ENCODE results near the gene ACTR3.

ACTR3 gene

DNA sequence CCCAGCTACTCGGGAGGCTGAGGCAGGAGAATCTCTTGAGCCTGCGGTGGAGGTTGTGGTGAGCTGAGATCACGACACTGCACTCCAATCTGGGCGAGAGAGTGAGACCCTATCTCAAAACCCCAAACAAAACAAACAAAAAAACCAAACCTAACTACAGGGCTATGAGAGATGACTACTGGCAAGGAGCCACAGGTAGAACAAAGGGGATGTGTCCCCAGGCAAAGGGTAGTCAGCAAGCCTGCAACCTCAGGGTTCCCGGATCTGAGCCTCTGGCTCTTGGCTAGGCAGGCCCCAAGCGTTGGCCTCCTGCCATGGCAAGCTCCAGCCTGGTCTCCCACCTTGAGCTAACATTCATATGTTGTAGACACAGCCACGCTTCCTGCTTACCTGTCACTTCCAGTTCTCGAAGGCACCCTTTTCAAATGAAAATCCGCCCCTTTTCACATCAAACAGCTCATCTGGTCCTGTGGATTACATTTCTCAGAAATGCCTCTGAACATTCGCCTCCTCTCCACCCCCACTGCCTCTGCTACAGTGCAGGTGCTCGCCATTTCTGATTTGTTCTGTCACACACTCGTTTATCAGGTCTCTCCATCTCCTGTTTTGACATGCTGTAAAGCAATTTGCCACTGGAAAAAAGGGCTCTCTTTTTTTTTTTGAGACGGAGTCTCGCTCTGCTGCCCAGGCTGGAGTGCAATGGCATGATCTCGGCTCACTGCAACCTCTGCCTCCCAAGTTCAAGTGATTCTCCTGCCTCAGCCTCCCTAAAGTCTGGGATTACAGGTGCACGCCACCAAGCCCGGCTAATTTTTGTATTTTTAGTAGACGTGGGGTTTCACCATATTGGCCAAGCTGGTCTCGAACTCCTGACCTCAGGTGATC lies 13.1 kb upstream of the ACTR3 start:
- DNase-seq: peak; percentile 89

DNA sequence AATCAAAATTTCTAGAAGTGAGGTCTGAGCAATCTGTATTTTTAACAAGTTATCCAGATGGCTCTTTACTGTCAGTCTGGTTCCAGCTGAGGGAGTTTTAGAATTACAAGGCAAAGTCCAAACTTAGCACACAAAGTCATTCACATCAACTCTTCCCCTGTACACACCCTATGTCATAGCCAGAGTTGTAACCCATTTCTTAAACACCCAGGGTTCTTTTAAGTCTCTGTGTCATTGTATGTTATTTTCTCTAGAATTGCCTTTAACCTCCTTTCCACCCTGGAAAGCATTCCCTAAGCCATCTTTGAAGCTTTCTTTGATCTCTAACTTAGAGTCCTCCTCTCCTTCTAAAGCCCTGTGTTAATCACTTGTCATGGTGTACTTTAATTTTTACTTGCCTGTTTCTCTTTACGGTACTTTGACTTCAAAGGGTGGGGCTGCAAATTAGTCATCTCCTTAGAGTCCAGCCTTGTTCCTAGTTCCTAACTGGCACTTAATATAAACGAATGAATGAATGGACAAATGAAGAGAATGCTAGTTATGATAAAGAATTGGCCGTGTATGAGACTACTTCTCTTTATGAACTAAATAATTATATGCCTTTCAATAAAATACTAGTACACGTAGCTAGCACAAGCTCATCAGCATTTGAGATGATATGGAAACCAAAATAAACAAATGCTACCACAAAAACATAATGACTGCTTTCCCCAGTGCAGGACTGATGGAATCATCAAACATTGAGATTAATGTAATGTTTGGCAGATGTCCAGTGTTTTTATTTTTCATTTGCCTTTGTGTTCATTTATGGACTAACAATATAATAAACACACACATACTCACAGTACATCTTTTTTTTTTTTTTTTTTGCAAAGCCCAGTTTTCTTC lies 11.9 kb upstream of the ACTR3 start:
- DNase-seq: no peak

DNA sequence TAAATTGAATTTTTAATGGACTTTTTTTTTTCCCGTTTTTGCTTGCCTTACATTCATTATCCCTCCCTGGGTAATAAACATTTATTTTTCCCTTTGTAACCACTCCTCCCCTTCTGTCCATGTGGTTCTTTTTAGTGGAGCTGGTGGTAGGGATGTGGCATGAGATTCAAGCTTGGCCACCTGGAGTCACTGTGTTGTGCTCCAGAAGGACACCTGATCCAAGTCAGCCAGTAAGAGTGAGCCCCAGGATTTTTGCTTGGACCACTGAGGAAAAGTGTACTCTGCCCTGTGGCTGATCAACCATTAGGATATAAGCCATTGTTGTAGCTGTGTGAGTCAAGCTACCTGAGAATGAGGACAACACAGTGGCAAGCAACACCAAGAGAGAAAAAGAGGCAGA lies 11.1 kb upstream of the ACTR3 start:
- no peak for DNase-seq

DNA sequence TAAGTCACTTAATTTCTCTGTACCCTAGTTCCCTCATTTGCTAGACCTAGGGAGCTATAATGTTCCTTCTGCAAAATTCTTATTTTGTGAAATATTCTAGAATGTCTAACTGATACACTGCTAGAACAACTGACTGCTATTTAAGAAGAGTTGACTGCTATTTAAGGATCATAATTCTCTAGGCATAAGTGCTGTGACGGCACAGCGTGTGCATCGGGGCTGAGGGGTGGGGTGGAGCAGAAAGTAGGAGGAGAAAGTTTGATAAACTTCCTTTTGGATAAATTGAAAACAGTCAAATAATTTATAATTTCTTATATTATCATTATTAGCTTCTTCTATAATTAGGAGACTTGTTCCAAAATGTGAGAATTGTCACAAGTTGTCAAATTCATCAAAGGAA lies 10.4 kb upstream of the ACTR3 start:
- no peak for DNase-seq

DNA sequence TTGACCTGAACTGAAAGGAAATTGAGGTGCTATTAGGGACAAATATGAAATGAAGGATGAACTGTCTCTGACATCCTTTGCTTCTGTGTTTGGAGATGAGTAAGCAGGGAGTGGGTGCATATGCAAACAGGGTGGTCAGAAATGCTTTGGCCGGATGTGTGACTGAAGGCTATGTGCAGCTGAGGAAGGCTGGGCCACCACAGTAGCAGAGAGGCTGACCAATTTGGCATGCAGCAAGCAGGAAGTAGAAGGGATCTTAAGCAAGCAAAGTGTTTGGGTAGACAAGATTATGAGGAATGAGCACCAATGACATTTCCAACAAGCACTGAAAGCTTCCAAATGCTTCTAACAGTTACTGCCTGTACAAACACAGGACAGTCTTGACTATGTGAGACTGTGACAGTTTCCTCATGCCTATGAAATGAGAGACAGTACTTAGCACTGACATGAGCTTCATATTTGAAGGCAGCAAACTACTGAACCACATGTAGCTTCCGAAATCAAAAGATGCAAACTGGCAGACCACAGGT lies 3.3 kb upstream of the ACTR3 start:
- DNase-seq: peak; percentile 31

DNA sequence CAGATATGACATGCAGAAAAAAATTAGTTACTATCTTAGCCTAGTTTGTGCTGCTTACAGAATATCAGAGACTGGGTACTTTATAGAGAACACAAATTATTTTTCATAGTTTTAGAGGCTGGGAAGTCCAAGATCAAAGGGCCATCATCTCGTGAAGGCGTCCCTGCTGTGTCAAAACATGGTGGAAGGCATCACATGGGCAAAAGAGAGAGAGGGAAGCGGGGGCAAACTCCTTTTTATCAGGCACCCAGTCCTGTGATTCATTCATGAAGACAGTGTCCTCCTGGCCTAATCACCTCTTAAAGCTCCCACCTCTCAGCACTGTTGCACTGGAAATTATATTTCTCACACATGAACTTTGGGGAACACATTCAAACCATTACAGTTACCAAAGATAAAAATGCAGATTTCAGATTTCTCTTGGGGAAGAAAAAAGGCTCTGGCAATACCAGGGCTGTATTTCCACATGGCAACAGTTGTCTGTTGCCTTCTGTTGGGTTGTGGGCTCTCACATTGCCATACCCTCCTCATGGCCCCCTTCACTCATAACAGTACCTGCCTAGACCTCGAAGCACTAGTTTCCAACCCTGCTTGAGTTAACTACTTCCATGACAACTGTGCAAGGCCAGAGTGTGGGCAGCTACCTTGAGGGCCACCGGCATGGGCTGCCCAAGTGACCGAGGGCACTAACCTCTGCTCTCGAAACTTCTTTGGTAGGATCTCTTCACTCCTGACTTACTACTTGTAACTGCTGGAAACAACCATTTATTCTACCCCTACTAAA lies 2.7 kb upstream of the ACTR3 start:
- no peak for DNase-seq

DNA sequence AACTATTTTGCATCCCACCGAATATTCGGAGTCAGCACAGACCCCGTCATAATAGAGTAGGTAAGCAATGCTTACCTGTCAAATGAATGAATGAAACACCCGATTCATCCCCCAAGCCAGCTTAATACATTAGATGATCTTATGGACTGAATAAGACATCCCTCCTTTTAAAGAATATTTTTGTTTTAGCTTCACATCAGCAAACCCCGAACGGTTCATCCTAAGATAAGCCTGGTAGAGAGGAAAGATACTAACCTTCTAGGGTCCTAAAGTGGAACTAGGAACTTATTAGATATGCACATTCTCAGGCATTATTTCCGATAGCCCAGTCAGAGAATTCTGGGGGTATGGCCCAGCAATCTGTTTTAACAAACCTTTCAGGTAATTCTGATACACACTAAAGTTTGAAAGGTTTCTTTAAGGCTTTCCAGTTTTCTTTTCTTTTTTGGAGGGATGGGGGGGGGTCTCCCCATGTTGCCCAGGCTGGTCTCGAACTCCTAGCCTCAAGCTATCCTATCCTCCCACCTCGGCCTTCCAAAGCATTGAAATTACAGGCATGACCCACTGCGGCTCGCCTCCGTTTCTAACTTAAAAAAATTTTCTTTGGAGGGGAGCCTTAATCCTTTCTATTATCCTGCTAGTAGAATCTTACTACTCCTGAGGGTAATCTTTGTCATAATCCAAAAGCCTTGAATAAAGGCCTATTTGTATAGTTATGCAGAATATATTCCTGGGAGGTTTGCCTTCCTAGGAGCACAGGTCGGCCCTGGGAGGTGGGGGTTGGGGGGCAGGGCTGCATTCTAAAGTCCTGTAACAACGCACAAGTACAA lies 1.0 kb upstream of the ACTR3 start:
- no peak for DNase-seq

DNA sequence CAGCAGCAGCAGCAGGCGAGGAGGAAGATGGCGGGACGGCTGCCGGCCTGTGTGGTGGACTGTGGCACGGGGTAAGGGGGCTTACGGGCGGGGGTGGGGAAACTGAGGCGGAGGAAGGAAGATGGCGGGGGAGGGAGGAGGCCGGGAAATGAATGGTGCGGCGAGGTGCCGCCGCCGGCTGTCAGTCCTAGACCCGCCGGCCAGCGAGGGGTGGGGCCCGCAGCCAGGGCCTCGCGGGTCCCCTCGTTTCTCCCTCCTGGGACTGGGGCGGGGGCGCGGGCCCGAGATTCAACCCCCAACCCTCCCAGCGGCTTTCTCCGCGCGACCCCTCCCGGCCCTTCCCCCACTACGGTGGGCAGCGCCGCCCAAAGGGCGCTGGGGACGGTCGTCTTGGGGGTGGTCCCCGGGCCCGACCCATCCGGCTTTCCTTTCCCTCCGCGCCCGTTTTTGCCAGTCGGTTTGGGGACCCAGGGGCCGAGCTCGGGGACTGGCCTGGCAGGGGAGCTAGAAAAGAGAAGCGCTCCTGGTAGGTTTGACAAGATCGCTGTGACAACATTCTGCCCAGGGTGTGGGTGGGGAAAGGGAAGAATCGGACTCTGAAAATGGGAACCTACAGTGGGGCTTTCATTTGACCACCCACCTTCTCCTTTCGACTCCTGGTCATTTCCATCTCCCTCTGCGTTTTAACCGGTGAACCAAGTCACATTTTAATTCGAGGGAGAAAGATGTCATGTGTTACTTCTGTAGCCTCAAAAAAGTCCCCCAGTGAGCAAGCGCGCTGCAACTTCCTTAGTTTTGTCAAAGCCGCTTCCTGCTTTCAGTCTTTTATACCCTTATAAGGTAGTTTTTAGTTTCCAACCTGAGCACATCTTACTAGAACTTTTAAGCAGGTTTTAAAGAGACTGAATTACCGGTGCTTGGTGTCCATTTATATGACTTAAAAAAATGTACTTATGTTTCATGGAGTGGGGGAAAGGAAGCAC lies 655 bp downstream of the ACTR3 start:
- DNase-seq: peak; percentile 88

DNA sequence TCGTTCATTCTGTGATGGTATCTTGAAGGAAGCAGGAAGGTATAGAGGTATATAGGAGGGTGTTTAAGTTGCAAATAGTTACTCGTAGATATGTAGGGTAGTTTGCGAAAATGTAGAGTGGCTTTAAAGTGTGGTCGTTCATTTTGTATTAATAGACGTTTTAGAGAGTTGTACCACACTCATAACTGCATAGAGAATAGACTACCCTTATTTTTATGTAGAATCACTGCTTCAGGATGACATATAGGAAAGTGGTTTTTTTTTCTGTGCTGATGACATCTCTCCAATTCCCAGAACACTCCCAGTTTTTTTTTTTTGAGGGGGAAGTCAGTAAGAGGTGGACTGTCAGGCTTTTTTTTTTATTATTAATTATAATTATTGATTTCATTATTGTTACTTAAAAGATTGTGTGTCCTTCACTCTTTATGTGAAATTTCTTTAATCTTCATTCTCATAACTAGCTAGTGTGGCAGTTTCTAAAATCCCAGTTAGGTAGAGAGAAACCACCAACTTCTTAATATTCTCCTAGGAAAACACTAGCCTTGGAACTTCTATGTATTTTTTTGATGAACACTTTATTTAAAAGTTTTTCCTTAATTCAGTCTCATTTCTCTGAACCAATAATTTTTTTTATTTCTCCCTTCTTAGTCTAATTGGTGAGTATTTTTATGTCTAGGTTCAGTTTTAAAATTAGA lies 1.5 kb downstream of the ACTR3 start:
- no peak for DNase-seq

DNA sequence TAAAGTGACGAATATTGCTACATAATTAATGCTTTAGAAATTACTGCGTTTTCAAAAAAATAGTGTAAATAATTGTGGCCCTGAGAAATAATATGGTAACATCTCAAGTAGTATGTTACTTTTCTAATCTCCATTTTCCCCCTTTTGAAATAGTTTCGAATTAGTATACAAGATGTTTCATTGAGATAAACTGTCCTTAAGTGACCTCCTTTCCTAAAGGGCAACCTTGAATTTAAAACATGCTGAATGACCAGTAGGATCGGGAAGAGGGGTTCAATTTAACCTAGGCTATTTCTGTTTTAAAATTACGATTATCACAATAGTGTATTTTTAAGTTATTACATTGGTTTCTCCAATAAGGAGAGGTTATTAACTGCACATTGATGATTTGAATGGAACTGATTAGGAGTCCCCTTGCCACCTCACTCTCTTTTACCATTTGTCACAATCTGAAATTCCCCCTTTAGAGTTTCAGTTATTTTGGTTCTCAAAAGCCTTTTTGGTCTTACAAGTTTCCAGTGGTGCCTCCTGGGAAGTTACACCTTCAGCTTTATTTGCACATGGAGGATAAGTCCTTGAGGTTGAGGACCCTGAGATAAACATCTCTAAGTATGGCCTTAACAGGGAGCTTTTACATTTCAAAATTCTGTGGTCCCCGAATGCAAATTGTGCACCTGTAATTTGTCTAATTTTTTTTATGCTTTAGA lies 2.3 kb downstream of the ACTR3 start:
- DNase-seq: no peak

DNA sequence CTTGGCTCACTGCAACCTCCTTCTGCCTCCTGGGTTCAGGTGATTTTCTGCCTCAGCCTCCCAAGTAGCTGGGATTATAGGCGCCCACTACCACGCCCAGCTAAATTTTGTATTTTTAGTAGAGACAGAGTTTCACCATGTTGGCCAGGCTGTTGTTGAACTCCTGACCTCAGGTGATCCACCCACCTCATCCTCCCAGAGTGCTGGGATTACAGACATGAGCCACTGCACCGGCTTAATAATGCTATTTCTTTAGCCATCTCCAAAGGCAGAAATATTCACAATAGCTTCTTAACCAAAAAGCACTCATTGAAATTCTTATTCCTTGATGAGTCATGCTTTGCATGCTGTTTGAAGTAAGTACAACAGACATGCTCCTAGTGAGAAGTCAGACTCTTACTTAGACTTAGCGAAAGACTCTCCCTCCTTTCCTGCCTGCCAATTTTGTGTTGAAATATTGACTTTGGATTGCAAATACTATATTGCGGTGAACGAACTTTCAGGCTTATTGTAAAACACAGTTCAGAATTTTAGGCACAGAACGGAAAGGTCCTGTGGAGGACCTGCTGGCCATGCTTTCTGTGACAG lies 4.4 kb downstream of the ACTR3 start:
- no peak for DNase-seq

DNA sequence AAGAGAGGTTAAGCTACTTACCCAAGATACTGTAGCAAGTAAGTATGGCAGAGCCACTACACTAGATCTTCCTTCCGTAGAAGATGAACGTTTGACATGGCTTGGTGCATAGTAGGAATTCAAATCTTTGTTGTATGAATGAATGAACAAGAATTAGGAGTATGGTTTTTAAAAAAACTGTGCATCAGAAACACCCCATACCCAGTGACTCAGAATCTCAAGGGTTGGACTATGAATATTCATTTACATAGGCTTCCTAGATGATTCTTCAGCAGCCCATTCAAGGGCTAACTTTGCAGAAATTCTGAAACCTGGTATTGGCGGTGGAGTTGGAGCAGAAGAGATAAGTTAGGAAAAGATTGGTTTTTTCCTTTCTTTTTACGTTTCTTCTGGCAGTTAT lies 5.4 kb downstream of the ACTR3 start:
- DNase-seq: no peak

DNA sequence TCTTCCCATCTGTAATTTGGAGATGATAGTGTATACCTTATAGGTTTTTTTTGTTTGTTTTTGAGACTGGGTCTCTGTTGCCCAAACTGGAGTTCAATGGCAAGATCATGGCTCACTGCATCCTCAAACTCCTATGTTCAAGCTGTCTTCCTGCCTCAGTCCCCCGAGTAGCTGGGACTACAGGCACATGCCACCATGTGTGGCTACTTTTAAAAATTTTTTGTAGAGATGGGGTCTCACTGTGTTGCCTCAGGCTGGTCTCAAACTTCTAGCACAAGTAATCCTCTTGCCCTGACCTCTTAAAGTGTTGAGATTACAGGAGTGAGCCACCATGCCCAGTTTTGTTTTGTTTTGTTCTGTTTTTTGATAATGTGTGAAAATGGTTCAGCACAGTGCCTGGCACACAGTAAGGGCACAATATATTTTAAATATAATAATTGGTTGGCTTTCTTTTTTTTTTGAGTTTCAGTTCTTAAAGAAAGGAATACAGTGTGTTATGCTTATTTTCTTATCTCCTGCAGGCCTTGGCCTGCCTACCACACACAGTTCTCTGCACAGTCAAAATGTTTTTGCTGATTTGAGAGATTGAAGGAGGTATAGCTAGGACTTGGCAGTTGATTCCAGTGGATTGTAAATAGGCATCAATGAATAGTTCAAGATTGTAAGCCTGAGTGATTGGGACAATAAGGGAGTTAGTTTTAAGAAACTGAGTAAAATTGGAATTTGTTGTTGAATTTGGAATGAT lies 6.1 kb downstream of the ACTR3 start:
- no peak for DNase-seq

DNA sequence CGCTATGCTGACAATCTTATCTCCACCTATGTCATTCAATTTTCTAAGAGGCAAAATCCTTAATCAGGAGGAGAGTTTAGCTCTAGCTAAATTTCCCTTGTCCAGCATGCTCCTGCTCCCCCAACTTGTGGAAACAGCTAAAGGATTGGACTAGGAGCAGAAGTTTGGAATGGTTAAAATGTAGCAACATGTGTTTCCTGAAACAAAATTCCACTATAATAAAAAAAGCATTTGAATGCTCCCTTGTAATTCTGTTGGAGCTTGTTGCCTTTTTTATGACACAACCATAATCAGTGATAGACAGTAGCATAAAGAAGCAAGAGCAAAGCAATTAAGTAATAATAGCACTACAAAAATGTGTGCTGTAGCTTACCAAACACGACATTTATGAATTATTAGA lies 6.9 kb downstream of the ACTR3 start:
- no peak for DNase-seq

DNA sequence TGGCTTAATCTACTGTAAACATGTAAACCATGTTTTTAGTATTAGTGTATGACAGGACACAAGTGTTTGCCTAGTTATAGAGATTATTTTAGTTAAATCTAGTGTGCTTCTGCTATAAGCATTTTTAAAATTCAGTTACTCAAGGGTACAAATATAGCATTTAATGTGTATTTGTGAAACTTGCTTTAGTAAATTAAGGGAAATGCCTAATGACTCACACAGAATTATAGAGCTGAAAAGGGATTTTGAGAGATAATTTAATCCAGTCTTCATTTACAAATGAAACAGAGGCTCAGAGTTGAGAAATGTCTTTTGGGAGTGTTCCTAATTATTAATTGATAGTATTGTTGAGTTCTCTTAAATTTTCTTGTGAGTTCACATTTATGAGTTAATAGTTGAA lies 8.2 kb downstream of the ACTR3 start:
- DNase-seq: no peak

DNA sequence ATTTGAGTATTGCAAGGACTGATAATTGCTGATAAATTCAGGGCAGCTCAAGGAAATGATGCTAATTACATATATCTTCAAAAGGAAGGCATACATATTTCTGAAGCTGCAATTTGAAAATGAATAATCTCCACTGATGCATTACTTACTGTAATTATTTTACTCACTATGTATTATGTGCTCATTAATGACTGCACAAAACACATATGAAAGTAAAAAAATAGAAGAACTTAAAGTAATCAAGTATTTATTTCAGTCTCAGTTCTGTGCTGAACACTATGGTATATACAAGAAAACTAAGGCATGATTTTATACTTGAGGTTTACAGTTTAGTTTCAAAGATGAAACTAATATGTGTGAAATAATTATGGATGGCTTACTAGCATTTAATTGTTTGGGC lies 9.3 kb downstream of the ACTR3 start:
- no peak for DNase-seq

DNA sequence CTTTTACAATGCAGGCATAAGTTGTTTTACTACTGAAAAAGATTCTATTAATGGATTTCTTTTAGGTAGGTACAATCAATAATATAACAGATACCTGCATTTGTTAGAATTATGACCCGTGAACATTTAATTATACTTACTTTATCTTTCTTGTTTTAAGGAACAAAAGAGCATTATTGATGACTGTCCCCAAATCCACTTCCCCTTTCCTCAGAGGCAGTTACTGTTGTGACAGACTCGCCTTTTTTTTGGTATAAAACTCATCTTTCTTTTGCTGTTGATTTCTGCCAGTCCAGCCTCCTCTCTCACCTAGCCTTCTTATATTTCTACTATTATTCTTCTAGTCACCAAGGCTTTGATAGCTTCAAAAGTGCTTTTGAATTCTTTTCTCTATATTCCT lies 12.1 kb downstream of the ACTR3 start:
- DNase-seq: no peak

DNA sequence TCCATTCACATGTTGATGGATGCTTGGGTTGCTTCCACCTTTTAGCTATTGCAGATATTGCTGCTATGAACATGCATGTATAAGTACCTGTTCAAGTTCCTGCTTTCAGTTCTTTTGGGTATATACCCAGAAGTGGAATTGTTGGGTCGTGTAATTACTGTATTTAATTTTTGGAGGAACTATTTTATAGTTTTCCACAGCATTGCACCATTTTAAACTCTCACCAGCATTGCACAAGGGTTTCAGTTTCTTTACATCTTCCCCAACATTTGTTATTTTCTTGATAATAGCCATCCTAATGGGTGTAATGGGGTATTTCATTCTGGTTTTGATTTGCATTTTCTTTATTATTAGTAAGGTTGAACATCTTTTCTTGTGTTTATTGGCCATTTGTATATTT lies 16.0 kb downstream of the ACTR3 start:
- no peak for DNase-seq

All from CD4-positive, alpha-beta T cell treated with Interleukin-21 for 1 hour (primary cell).